Kidney epithelial cell (primary cell): ENCODE measurements around the gene TRIP11. TPM values are rescaled to one million over a fixed set of nuclear protein-coding genes. Genes with fewer than 3 reads are reported as not detected.

Experiments used
- DNase-seq: peaks from one replicate; pipeline ENCODE4 v3.0.0-alpha.2; 2010; ENCODE audit warnings: low read depth
- H3K27me3 ChIP-seq: 2 replicates; pipeline ENCODE4 v1.6.0; 2011; ENCODE audit warnings: low read length; ENCODE audit not compliant: control insufficient read depth, insufficient read depth
- H3K36me3 ChIP-seq: 2 replicates; pipeline ENCODE4 v1.5.1; 2011; ENCODE audit warnings: low read length; ENCODE audit not compliant: control insufficient read depth, insufficient read depth
- H3K4me3 ChIP-seq: 2 replicates; pipeline ENCODE4 v1.5.1; 2011; ENCODE audit warnings: low read depth, mild to moderate bottlenecking, control low read depth, low read length
- CTCF ChIP-seq: IDR thresholded peaks from 2 replicates; pipeline ENCODE4 v1.5.1; 2011; ENCODE audit warnings: mild to moderate bottlenecking, moderate library complexity, low read length, control low read depth, inconsistent platforms; ENCODE audit not compliant: insufficient read depth, poor library complexity, severe bottlenecking
- total RNA-seq: library from RNA; depleted of rRNA; stranded (reverse); fragments of >200 nt; gene quantifications from 2 replicates; pipeline ENCODE4 v1.2.3, GENCODE V29; 2015

TRIP11 gene
- total RNA-seq, 1 donor from 2014 or later: 19.4 TPM

DNA sequence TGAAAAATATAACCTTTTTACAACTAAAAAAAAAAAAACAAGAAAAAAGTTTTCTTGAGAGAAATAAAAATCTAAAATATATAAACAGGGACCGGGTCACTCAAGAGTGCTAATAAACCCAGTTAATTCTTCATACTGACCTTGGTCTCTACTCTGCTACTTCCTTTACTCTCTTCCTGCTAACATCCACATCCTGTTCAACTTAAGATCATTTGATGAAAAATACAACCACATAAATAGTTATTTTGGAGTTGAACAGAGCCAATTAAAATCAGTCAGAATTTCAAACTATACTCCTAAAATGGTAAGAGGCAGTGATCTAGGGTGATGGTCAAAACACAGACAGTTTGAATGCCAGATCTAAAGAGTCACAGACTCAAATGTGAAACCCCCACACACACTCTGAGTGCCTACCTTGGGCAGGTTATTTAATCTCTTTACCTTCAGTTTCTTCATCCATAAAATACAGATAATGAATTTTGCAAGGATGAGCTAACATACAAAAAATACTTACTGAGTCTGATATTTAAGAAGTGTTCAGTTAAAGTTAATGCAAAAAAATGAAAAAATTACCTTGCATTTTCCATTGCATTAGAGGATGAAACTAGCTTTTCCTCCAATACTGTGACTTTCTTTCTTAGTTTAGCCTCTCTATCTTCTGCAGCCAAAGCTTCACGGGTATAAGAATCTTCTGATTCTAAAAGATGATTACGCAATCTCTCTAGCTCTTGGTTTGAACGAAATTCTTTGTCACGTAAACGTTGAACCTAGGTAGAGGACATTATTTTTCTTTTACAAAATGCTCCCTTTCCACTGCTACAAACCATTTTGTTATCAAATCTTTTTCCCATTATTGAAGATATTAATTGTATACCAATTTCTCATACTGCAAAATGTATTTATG lies 40.9 kb downstream of the TRIP11 start:
- DNase-seq: no peak
- Histone ChIP-seq H3K4me3 (no peak overlapping the region), H3K36me3 (no peaks in the 10 kb centered on the region), H3K27me3 (no peaks in the 10 kb centered on the region)
- no peak for TF ChIP-seq CTCF

GRCh38 chr14:91997492-91997891 lies 42.4 kb downstream of the TRIP11 start:
- TF ChIP-seq CTCF: no peak
- no peaks in the 10 kb centered on the region for H3K27me3 ChIP-seq
- H3K36me3 ChIP-seq: no peaks in the 10 kb centered on the region
- DNase-seq: no peak
- no peak overlapping the region for H3K4me3 ChIP-seq

DNA sequence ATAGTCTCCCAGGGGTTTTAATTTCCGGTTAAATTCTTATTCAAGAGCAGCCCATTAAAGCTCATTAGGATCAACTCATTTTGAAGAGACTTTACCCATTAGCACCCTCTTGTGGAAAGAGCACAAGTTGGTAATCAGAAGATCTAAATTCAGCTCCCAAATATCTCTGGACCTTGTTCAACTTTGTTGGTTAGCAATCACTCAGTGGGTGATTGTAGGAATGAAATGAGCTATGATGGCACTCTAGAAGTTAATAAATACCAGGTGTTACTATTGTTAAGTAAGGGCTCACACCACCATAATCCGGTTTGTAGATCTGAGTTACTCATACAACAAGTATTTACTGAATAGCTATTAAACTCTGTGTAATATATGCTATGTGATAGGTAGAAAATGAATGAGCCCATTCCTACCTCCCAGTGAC lies 42.9 kb downstream of the TRIP11 start:
- no peak overlapping the region for H3K4me3 ChIP-seq
- no peaks in the 10 kb centered on the region for H3K36me3 ChIP-seq
- DNase-seq: peak; percentile 87
- no peaks in the 10 kb centered on the region for H3K27me3 ChIP-seq
- TF ChIP-seq CTCF: peak; percentile 61

DNA sequence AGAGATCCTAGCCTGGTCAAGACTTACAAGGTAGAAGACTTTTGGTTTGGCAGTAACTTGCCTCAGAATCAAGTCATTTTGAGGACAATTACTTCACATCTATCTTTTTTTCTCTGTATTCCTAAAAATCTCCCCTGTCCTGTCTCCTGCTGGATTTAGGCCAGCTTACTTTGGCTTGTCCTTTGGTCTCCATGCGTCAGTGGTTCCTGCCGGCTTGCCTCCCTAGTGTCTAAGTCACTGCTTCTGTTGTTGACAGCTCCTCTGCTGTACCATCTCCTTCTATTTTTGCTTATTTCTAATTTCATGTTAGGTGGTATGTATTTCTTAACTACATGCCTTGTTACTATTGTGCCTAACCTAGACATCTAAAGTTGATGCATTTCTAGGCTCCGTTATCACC lies 52.7 kb downstream of the TRIP11 start:
- no peak for TF ChIP-seq CTCF
- H3K36me3 ChIP-seq: no peaks in the 10 kb centered on the region
- no peak for DNase-seq
- no peaks in the 10 kb centered on the region for H3K27me3 ChIP-seq
- no peak overlapping the region for H3K4me3 ChIP-seq

- DNase-seq: no peak
- H3K27me3 ChIP-seq: no peaks in the 10 kb centered on the region
- no peak overlapping the region for H3K4me3 ChIP-seq
- TF ChIP-seq CTCF: no peak
- no peaks in the 10 kb centered on the region for H3K36me3 ChIP-seq
These were observed 54.2 kb downstream of the TRIP11 start for GRCh38 chr14:91985521-91986255.
